ENCODE results near the gene XPO4.

DNA sequence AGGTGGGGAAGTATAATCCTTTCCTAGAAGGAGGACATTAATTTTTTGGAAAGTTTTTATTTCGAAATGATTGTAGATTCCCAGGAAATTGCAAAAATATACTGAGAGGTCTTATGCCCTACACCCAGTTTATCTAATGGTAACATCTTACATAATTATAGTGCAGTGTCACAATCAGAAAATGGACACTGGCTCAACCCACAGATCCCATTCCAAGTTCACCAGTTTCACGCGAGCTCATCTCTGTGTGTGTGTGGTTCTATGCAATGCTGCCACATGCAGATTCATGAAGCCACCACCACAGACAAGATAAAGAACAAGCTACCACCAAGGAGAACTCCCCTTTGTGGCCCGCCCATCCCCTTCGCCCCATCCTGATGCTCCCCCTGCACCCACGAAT is 174.7 kb downstream of the XPO4 start:
- TF ChIP-seq EP300 (IDR thresholded peaks at IDR 0.05; ENCODE audit: borderline replicate concordance in 1 of 2, low read depth in 1 of 2, low read length in 1 of 2) (no peak), EZH2phosphoT487 (IDR thresholded peaks at IDR 0.05; ENCODE audit: borderline replicate concordance, low read depth) (no peak), GABPA (IDR thresholded peaks at IDR 0.05; ENCODE audit: low read depth) (no peak), ELF1 (IDR thresholded peaks at IDR 0.05) (no peak), TAF1 (IDR thresholded peaks at IDR 0.05; ENCODE audit: borderline replicate concordance, low read depth, low read length) (no peak), NFIC (IDR thresholded peaks at IDR 0.05; ENCODE audit: borderline replicate concordance) (no peak), FOSL2 (IDR thresholded peaks at IDR 0.05; ENCODE audit: borderline replicate concordance, low read depth) (no peak), SIN3A (IDR thresholded peaks at IDR 0.05; ENCODE audit: borderline replicate concordance, low read depth, low read length) (no peak), MXI1 (IDR thresholded peaks at IDR 0.05; ENCODE audit: low read depth, low read length) (no peak), TCF12 (IDR thresholded peaks at IDR 0.05) (no peak)
- TF ChIP-seq, protein P1, sequence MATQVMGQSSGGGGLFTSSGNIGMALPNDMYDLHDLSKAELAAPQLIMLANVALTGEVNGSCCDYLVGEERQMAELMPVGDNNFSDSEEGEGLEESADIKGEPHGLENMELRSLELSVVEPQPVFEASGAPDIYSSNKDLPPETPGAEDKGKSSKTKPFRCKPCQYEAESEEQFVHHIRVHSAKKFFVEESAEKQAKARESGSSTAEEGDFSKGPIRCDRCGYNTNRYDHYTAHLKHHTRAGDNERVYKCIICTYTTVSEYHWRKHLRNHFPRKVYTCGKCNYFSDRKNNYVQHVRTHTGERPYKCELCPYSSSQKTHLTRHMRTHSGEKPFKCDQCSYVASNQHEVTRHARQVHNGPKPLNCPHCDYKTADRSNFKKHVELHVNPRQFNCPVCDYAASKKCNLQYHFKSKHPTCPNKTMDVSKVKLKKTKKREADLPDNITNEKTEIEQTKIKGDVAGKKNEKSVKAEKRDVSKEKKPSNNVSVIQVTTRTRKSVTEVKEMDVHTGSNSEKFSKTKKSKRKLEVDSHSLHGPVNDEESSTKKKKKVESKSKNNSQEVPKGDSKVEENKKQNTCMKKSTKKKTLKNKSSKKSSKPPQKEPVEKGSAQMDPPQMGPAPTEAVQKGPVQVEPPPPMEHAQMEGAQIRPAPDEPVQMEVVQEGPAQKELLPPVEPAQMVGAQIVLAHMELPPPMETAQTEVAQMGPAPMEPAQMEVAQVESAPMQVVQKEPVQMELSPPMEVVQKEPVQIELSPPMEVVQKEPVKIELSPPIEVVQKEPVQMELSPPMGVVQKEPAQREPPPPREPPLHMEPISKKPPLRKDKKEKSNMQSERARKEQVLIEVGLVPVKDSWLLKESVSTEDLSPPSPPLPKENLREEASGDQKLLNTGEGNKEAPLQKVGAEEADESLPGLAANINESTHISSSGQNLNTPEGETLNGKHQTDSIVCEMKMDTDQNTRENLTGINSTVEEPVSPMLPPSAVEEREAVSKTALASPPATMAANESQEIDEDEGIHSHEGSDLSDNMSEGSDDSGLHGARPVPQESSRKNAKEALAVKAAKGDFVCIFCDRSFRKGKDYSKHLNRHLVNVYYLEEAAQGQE (IDR thresholded peaks at IDR 0.05; ENCODE audit: low read depth, low read length): no peak
- TF ChIP-seq, protein P2, sequence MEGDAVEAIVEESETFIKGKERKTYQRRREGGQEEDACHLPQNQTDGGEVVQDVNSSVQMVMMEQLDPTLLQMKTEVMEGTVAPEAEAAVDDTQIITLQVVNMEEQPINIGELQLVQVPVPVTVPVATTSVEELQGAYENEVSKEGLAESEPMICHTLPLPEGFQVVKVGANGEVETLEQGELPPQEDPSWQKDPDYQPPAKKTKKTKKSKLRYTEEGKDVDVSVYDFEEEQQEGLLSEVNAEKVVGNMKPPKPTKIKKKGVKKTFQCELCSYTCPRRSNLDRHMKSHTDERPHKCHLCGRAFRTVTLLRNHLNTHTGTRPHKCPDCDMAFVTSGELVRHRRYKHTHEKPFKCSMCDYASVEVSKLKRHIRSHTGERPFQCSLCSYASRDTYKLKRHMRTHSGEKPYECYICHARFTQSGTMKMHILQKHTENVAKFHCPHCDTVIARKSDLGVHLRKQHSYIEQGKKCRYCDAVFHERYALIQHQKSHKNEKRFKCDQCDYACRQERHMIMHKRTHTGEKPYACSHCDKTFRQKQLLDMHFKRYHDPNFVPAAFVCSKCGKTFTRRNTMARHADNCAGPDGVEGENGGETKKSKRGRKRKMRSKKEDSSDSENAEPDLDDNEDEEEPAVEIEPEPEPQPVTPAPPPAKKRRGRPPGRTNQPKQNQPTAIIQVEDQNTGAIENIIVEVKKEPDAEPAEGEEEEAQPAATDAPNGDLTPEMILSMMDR (IDR thresholded peaks at IDR 0.05): no peak
- TF ChIP-seq, protein P3, sequence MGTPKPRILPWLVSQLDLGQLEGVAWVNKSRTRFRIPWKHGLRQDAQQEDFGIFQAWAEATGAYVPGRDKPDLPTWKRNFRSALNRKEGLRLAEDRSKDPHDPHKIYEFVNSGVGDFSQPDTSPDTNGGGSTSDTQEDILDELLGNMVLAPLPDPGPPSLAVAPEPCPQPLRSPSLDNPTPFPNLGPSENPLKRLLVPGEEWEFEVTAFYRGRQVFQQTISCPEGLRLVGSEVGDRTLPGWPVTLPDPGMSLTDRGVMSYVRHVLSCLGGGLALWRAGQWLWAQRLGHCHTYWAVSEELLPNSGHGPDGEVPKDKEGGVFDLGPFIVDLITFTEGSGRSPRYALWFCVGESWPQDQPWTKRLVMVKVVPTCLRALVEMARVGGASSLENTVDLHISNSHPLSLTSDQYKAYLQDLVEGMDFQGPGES (IDR thresholded peaks at IDR 0.05; ENCODE audit: low read depth, low read length): no peak
